NCI-H524 treated with DMSO at 0.1 percent for 48 hours (cell line): ENCODE data around the gene NCOA3.

Source experiments
- DNase-seq: peaks from one replicate; lab custom pipeline; 2025; lab: John Stamatoyannopoulos, UW

The NCOA3 gene

DNA sequence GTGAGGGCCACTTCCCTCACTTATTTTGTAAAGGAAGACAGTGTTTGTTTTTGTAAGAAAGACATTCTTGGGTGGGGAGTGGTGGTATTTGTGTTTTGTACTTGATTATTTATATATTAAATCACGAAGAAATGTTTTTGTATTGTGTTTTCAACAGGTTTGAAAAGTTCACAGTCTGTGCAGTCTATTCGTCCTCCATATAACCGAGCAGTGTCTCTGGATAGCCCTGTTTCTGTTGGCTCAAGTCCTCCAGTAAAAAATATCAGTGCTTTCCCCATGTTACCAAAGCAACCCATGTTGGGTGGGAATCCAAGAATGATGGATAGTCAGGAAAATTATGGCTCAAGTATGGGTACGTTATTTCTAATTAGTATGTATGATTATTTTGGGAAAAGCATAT lies 137.2 kb downstream of the NCOA3 start:
- DNase-seq, result no peak

- DNase-seq, result no peak
Observed at GRCh38 chr20:47642118-47642517, 140.4 kb downstream of the NCOA3 start.

GRCh38 chr20:47642624-47643023 lies 140.9 kb downstream of the NCOA3 start:
- no peak for DNase-seq

DNA sequence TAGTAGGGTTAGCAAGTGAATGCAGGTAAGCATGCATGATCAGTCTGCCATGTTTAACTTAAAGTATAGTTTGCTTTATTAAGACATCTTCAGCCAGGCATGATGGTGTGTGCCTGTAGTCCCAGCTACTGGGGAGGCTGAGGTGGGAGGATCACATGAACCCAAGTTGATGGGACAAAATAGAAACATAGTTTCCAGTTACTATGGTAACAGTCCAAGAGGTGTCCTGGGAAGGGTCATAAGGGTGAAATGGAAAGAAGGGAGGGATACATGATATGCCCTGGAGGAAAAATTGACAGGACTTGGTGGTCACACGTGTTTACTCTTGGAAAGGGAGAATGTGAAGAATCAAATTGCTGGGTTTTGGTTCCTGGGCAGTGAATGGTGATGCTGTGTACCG lies 143.9 kb downstream of the NCOA3 start:
- no peak for DNase-seq

DNA sequence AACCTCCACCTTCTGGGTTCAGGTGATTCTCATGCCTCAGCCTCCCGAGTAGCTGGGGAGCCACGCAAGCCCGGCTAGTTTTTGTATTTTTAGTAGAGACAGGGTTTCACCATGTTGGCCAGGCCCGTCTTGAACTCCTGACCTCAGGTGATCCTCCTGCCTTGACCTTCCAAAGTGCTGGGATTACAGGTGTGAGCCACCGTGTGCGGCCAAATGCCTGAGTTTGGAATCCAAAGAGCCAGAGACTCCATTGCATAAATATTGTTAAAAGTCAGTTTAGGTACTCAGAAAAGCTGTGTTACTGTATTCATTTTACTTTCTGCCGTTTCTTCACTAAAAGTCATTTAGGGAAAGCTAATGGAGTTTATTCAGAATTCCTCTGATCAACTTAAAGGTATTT lies 146.3 kb downstream of the NCOA3 start:
- no peak for DNase-seq

DNA sequence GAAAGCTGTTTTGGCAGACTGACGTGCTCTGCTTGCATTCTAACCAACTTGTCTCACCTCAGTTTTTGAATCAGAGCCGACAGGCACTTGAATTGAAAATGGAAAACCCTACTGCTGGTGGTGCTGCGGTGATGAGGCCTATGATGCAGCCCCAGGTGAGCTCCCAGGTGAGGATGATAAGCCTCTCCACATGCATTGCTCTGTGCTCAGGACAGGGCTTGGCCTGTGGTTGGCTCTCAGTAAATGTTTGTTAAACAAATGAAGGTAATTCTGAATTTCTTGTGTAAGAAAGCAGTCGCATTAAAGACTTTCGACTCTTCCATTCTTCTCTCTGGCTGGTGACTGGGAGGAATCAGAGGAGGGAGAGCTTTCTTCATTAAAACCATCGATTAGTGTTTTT lies 147.3 kb downstream of the NCOA3 start:
- DNase-seq, result no peak

- no peak for DNase-seq
Observed at GRCh38 chr20:47652301-47652700, 150.6 kb downstream of the NCOA3 start.

- DNase-seq, result no peak
Observed at GRCh38 chr20:47652794-47653193, 151.1 kb downstream of the NCOA3 start.

DNA sequence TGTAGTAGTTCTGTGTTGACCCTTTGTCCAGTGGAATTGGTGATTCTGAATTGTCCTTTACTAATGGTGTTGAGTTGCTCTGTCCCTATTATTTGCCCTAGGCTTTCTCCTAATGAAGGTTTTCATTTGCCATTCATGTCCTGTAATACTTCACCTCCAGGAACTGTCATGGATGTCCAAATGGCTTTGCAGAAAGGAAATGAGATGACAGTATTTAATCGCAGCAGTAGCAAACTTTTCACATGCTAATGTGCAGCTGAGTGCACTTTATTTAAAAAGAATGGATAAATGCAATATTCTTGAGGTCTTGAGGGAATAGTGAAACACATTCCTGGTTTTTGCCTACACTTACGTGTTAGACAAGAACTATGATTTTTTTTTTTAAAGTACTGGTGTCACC lies 152.2 kb downstream of the NCOA3 start:
- DNase-seq, result no peak

- DNase-seq, result no peak
Observed at GRCh38 chr20:47654370-47654769, 152.7 kb downstream of the NCOA3 start.

DNA sequence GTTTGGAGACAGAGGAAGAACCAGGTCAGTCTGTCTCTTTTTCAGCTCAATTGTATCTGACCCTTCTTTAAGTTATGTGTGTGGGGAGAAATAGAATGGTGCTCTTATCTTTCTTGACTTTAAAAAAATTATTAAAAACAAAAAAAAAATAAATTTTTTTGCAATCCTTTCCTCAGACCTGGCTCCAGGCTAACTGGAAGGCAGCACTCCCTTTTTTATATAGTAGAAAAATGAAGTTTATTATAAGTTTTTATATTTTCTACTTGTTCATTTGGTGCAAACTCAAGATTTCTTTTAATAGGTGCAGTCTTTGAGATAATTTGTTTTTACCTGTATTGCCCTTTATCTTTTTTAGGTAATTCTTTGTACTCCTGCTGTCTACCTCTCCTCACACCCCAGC lies 153.9 kb downstream of the NCOA3 start:
- DNase-seq, result no peak

DNA sequence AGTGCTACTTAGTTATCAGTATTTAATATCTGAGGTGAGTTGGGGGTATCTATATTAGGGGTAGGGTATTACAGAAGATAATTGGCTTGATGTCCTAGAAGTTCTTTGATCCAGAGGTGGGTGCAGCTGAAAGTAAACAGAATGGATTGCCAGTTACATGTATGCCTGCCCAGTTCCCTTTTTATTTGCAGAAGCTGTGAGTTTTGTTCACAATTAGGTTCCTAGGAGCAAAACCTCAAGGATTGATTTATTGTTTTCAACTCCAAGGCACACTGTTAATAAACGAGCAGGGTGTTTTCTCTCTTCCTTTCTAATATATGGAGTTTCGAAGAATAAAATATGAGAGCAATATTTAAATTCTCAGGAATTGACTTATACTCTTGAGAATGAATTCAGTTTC lies 154.6 kb downstream of the NCOA3 start:
- DNase-seq, result no peak

DNA sequence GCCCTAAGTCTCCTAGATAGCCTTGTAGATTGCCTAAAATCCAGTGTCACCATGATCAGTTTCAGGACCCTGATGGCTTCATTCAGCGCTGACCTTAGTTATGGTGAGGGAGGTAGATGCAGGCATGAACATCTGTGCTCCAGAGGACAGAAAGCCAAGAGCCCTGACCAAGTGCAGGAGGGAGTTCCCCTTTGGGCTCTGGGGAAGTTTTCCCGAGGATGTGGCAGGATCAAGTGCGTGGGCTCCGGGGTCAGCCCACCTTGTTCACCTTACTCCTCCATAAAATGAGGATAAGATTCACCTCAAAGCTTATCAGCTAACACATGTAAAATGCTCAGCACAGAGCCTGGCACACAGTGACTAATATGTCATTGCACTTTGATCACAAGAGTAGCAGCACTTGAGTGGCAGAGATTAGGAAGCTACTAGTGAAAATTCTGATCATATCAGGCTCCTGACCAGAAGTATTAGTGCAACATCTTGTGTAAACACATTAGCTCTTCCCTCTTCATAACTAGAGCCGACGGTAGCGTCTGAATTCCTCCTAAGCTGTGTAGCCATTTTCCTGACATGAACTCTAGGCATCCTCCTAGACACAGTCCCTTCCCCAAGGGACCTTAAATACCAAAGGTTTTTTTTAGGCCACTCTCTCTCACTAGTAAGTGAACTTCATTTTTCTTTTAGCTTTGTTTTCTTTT lies 158.4 kb downstream of the NCOA3 start:
- no peak for DNase-seq

DNA sequence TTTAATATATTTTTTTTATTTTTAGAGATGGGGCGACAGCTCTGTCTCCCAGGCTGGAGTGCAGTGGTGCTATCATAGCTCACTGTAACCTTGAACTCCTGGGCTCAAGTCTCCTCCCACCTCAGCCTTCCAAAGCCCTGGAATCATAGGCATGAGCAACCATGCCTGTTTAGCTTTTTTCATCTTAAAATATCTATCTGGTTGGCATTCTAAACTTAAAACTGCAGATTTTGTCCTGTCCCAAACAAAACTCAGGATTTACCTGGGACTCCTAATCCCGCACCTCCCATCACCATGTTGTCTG lies 158.9 kb downstream of the NCOA3 start:
- DNase-seq, result no peak

GRCh38 chr20:47660983-47661700 lies 159.5 kb downstream of the NCOA3 start:
- no peak for DNase-seq

GRCh38 chr20:47661714-47662113 lies 160.0 kb downstream of the NCOA3 start:
- no peak for DNase-seq

- no peak for DNase-seq
Observed at GRCh38 chr20:47662483-47663353, 161.0 kb downstream of the NCOA3 start.

DNA sequence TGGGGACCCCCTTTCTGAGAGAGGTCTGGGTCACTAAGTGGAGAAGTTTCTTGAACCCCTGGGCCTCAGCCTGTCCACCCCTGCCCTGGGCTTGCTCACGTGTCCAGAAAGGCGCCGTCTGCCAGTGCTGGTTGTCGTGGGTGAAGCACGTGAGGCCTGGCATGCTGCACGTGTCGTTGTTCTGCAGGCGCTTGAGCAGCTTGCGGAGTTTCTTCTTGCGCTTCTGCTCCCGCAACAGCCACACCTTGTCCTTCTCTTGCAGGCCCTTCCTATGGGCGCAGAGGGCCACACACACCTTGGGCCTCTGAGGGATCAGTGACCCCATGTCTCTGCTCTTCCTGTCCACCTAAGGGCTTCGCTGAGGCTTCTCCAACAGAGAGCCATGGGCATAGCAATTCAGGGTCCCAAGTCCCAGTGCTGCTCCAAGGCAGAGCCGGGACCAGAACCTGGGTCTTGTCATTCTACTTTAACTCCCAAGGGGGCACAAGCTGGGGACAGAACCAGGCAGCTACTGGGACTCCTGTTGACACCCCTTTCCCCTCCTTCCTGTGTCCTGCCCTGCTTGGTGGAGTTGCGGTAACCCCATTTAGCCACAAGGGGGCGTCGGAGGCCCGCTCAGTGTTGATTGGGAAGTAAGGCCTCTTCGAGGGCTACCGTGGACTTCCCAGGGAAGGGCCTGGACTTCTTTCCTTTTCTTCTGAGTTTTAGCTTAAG lies 161.8 kb downstream of the NCOA3 start:
- DNase-seq, result no peak

- no peak for DNase-seq
Observed at GRCh38 chr20:47664068-47664437, 162.4 kb downstream of the NCOA3 start.

- DNase-seq, result no peak
Observed at GRCh38 chr20:47664744-47665143, 163.1 kb downstream of the NCOA3 start.

DNA sequence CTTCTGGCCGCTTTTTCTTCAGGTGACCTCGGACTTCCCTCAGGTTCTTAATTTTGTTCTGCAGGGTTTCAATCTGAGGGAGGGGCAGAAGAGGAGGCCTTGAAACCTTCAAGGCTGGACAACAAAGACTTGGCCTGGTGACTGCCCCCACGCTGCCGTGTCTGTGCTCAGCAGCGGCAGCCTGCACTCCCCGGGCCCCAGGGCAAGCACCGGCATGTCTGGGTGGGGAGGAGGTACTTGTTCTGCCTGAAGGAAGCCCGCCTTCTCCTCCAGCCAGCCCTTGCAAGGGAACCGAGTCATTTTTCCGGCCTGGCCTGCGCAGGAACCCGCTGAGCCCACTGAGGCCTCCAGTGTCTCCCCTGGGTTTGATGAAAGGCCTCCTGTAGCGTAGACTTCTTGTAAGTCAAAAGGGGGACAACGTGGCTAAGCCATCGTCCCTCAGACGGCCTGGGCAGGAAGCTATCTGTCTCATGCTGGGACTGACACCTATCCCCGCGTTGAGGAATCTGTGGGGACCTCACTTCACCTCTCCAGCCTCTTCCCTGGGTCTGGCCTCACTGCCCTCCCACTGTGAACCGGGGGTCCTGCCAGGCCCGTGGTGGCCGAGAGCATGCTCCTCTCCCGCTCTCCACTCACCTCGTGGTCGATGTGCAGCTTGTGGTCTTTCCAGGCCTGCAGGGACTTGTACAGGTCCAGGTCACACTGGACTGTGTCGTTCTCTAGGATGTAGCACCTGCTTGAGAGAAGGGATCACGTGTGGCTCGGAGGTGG lies 163.7 kb downstream of the NCOA3 start:
- no peak for DNase-seq

GRCh38 chr20:47666304-47666703 lies 164.6 kb downstream of the NCOA3 start:
- no peak for DNase-seq
